Gastroesophageal sphincter (tissue), 3 donors: ENCODE measurements around the gene HTR4.

Source experiments
- EP300 ChIP-seq: sonication (generic); formaldehyde crosslinking; IDR thresholded peaks from one replicate; pipeline ENCODE4 v1.6.1; 2017; ENCODE audit warnings: antibody characterized with exemption, mild to moderate bottlenecking
- POLR2A ChIP-seq, 2 donors: fragments of 450-650 bp; IDR thresholded peaks; one replicate each; pipeline ENCODE4 v1.6.1; 2017; ENCODE audit warnings: antibody characterized with exemption in 2 of 2, mild to moderate bottlenecking in 2 of 2, moderate library complexity in 1 of 2
- POLR2AphosphoS5 ChIP-seq: sonication (generic); formaldehyde crosslinking; IDR thresholded peaks from one replicate; pipeline ENCODE4 v1.6.1; 2017; ENCODE audit warnings: antibody characterized with exemption
- TF ChIP-seq, protein P1 (sequence below), 4 experiments: fragments of 200-600 bp in 2 of 4; fragments of 450-650 bp in 2 of 4; sonication (generic) in 1 of 4; IDR thresholded peaks; one replicate each; pipeline ENCODE4 v1.5.1; 2017 to 2019; ENCODE audit warnings: antibody characterized with exemption in 4 of 4, mild to moderate bottlenecking in 2 of 4, moderate library complexity in 2 of 4

DNA sequence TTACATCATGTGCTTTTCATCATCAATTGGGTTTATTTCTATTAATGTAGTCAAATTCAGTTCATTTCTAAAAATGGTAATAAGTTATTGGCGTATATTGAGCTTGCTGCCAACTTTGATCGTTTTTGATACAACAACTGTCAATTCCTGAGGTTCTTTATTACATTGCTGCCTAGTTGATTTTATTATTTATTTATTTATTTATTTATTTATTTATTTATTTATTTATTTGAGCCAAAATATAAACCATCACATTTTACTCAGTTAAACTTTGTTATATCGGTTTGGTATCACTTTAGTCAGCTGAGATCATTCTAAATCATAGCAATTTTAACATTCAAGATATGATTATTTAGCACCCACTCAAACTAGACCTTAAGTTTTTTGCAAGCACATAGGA lies 170.6 kb downstream of the HTR4 start:
- no peak for TF ChIP-seq POLR2A (IDR thresholded peaks at IDR 0.05)
- no peak for TF ChIP-seq POLR2AphosphoS5
- TF ChIP-seq, protein P1, sequence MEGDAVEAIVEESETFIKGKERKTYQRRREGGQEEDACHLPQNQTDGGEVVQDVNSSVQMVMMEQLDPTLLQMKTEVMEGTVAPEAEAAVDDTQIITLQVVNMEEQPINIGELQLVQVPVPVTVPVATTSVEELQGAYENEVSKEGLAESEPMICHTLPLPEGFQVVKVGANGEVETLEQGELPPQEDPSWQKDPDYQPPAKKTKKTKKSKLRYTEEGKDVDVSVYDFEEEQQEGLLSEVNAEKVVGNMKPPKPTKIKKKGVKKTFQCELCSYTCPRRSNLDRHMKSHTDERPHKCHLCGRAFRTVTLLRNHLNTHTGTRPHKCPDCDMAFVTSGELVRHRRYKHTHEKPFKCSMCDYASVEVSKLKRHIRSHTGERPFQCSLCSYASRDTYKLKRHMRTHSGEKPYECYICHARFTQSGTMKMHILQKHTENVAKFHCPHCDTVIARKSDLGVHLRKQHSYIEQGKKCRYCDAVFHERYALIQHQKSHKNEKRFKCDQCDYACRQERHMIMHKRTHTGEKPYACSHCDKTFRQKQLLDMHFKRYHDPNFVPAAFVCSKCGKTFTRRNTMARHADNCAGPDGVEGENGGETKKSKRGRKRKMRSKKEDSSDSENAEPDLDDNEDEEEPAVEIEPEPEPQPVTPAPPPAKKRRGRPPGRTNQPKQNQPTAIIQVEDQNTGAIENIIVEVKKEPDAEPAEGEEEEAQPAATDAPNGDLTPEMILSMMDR (IDR thresholded peaks at IDR 0.05), result no peak
- no peak for TF ChIP-seq EP300
